Nephron progenitor cell (in vitro differentiated cells): Measurements from ENCODE around the gene SMAD4.
"Not testable (repeated sequence)": the region's sequence is repeated elsewhere in the genome, so short reads cannot be mapped to it uniquely, and the experiment has no call there.

Source experiments
- DNase-seq: peaks from one replicate; pipeline ENCODE4 v3.0.0; 2021
- H3K27ac Mint-ChIP-seq: 2 replicates; pipeline ENCODE4 v1.8.0; 2021; ENCODE audit warnings: mild to moderate bottlenecking, moderate library complexity, mixed read lengths
- H3K27me3 Mint-ChIP-seq: 2 replicates; pipeline ENCODE4 v1.8.0; 2021; ENCODE audit warnings: mild to moderate bottlenecking, low read depth, mixed read lengths; ENCODE audit not compliant: poor library complexity
- H3K36me3 Mint-ChIP-seq: 2 replicates; pipeline ENCODE4 v1.8.0; 2021; ENCODE audit warnings: low read depth, mixed read lengths
- H3K4me1 Mint-ChIP-seq: 2 replicates; pipeline ENCODE4 v1.8.0; 2021; ENCODE audit warnings: mixed read lengths
- H3K4me3 Mint-ChIP-seq: 2 replicates; pipeline ENCODE4 v1.8.0; 2021; ENCODE audit warnings: mild to moderate bottlenecking, moderate library complexity, mixed read lengths
- H3K9me3 Mint-ChIP-seq: 2 replicates; pipeline ENCODE4 v1.8.0; 2021; ENCODE audit warnings: mild to moderate bottlenecking, moderate library complexity, mixed read lengths
- CTCF ChIP-seq: fragments of 200-600 bp; sonication (generic); IDR thresholded peaks from 2 replicates; pipeline ENCODE4 v1.5.0; 2021; ENCODE audit warnings: antibody characterized with exemption

SMAD4 gene

DNA sequence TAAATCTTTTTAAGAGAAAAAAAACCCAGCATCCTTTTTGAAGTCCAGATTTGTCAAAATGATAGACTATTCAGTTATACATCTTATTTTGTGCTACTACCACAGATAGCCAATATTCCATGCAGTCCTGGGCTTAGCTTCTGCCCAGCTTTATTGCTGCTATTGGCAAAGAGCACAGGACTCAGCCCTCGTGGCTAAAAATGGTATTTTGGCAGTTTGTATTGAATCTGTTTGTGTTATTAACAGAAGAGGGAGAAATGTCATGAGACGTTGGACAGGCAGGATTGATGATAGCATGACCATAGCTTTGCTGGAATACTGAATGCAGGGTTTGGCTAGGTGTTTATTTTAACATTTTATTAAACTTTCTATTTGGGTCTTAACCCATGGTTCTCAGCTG, 42.8 kb upstream of the SMAD4 start:
- TF ChIP-seq CTCF = no peak
- no peak overlapping the region for H3K4me3 Mint-ChIP-seq
- H3K36me3 Mint-ChIP-seq = peaks cover 34% of the 10 kb centered on the region
- H3K27ac Mint-ChIP-seq = no peak overlapping the region
- no peaks in the 10 kb centered on the region for H3K27me3 Mint-ChIP-seq
- no peaks in the 10 kb centered on the region for H3K9me3 Mint-ChIP-seq
- no peak for DNase-seq
- peaks cover 10% of the 10 kb centered on the region for H3K4me1 Mint-ChIP-seq

DNA sequence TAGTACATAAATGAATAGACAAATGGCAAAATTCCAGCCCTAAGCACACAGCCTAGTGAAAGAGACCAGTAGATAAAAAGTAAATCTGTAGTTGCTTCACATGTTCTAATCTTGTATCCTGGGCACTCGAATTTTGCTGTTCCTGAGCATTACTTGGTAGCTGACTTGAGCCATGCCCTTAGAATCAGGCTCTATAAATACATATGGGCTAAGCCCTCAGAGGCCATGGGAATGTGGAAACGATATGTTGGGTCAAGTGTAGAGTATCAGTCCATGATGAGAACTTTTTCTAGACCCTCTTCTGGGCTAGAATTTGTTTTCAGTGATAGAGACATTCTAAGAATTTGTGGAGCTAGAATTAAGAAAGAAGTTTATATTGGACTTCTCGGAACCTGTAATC, 40.3 kb upstream of the SMAD4 start:
- no peak for DNase-seq
- H3K4me3 Mint-ChIP-seq = no peak overlapping the region
- TF ChIP-seq CTCF = no peak
- no peaks in the 10 kb centered on the region for H3K27me3 Mint-ChIP-seq
- H3K27ac Mint-ChIP-seq = no peak overlapping the region
- peaks cover 15% of the 10 kb centered on the region for H3K4me1 Mint-ChIP-seq
- H3K9me3 Mint-ChIP-seq = no peaks in the 10 kb centered on the region
- H3K36me3 Mint-ChIP-seq = peaks cover 17% of the 10 kb centered on the region

DNA sequence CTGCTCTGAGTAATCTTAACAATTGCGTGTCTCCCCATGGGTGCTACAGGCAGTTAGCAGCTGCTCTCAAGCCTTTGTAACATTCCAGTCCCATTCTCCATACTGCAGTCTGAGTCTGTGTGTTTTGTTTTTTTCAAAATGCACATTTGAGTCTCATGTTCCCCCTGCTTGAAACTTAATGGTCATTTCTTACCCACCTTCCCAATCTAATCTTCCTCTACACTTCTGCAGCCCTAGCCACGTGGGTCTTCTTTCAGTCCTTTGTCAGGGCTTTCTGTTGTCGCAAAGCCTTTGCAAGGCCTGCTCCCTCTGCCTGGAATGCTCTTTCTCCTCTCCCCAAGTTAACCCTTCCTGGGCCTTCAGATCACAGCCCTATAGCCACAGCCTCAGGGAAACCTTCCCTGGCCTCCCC, 37.7 kb upstream of the SMAD4 start:
- H3K9me3 Mint-ChIP-seq = no peaks in the 10 kb centered on the region
- H3K27me3 Mint-ChIP-seq = no peaks in the 10 kb centered on the region
- H3K36me3 Mint-ChIP-seq = peaks cover 6% of the 10 kb centered on the region
- no peak overlapping the region for H3K4me3 Mint-ChIP-seq
- DNase-seq = no peak
- no peak for TF ChIP-seq CTCF
- H3K4me1 Mint-ChIP-seq = peaks cover 15% of the 10 kb centered on the region
- H3K27ac Mint-ChIP-seq = no peak overlapping the region

DNA sequence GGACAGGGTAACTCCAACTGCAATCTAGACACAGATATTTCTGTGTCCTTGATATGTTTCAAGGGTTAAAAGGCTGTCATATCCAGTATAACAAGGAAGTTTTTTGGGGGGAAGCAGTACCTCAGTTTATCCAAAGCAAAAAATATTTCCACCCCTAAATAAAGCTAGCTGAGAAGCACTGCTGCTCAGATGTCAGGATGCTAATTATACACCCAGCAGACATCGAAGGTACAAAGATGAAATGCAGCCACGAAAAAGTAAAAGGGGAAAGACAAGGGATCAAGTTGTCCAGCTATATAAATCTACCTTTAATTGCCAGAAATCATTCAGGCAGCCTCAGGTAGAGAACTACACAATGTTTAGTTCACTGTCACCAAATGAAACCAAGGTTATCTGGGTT, 36.0 kb upstream of the SMAD4 start:
- no peak overlapping the region for H3K4me3 Mint-ChIP-seq
- no peak for TF ChIP-seq CTCF
- no peak for DNase-seq
- H3K9me3 Mint-ChIP-seq = no peaks in the 10 kb centered on the region
- peaks cover 15% of the 10 kb centered on the region for H3K4me1 Mint-ChIP-seq
- no peak overlapping the region for H3K27ac Mint-ChIP-seq
- peaks cover 6% of the 10 kb centered on the region for H3K36me3 Mint-ChIP-seq
- H3K27me3 Mint-ChIP-seq = no peaks in the 10 kb centered on the region

GRCh38 chr18:51003174-51003573, 26.8 kb upstream of the SMAD4 start:
- H3K27me3 Mint-ChIP-seq, H3K27ac Mint-ChIP-seq, DNase-seq, H3K4me3 Mint-ChIP-seq: not testable (repeated sequence)
- Mint-ChIP-seq H3K36me3 (peaks cover 12% of the 10 kb centered on the region), H3K4me1 (peaks cover 12% of the 10 kb centered on the region), H3K9me3 (peaks cover 23% of the 10 kb centered on the region)

DNA sequence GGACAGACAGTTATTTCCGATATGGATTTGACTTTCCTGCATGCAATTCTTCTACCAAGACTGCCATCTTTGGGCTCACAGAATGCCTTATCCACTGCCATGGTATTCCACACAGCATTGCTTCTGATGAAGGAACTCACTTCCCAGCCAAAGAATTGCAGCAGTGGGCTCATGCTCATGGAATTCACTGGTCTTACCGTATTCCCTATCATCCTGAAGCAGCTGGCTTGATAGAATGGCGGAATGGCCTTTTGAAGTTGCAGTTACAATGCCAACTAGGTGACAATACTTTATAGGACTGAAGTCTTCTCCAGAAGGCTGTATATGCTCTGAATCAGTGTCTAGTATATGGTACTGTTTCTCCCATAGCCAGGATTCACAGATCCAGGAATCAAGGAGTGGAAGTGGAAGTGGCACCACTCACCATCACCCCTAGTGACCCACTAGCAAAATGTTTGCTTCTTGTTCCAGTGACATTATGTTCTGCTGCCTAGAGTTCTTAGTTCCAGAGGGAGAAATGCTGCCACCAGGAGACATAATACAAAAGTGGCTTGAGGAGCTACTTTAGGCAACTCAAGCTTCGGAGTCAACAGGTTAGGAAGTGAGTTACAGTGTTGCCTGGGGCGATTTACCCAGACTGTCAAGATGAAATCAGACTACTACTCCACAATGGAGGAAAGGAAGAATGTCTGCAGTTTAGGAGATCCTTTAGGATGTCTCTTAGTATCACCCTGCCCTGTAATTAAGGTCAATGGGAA, 23.8 kb upstream of the SMAD4 start:
- H3K27ac Mint-ChIP-seq = no peak overlapping the region
- H3K9me3 Mint-ChIP-seq = peaks cover 21% of the 10 kb centered on the region
- H3K36me3 Mint-ChIP-seq = peaks cover 10% of the 10 kb centered on the region
- no peak for TF ChIP-seq CTCF
- H3K27me3 Mint-ChIP-seq = peaks cover 9% of the 10 kb centered on the region
- DNase-seq = no peak
- peaks cover 12% of the 10 kb centered on the region for H3K4me1 Mint-ChIP-seq
- no peak overlapping the region for H3K4me3 Mint-ChIP-seq
